Measurements from ENCODE around the gene DALRD3. TPM values are rescaled to one million over a fixed set of nuclear protein-coding genes. Genes with fewer than 3 reads are reported as not detected.

Gene DALRD3
- total and polyA plus RNA-seq, 4 donors: 24.3 to 39.5 (median 33.3) TPM

GRCh38 chr3:49026536-49026935 is 8.2 kb upstream of the DALRD3 start:
- DNase-seq: no peak
- 96 to 100% methylated on average over 3 of the region's 3 CpGs for WGBS, 2 donors

DNA sequence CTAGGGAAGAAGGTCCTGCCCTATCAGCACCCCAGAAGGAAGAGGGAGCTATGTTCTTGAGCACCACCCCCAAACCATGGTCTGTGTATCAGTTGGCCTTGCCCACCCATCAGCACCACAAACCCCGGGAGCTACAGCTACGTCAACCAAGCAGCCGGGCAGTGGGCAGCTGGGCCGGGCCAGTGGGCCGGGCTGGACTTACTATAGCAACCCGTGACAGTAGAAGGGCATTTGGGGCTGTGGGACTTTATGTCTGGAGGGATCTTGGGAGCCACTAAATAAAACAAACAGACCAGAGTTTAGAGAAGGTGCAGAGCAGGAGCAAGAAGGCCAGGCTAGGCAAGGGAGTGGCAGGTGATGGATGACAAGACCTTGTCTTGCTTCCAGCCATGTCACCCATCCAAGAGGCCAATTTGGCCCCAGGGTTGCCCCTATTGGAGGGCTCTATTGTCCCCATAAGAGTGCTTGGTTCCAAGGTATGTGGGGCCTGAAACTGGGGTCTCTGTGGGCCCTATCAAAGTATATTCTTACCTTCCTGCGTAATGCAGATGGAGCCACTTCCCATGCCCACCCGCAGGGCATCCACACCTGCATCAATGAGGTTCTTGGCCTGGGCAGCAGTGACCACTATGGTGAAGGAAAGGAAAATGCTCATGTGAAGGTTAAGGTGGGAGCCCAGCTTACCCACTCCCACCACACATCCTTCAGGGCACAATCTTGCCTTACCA is 7.6 kb upstream of the DALRD3 start:
- Histone ChIP-seq H3K4me3 (no peak overlapping the region), H3K36me3 (ENCODE audit: control insufficient read depth in 4 of 4, insufficient read depth in 4 of 4, low read length in 4 of 4) (peaks cover 7 to 44% (median 34%) of the 10 kb centered on the region in 4 donors), H3K27me3 (ENCODE audit: control insufficient read depth in 3 of 3, insufficient read depth in 3 of 3, low read length in 2 of 3) (no peaks in the 10 kb centered on the region), H3K9ac (ENCODE audit: insufficient read depth in 1 of 2, low read length in 2 of 2) (no peak overlapping the region), H3K27ac (ENCODE audit: low read depth in 1 of 2, low read length in 1 of 2) (no peak overlapping the region), H3K4me1 (ENCODE audit: control insufficient read depth in 5 of 5, insufficient read depth in 5 of 5, low read length in 5 of 5) (peaks cover 5 to 28% (median 7%) of the 10 kb centered on the region in 5 donors), H3K9me3 (ENCODE audit: control insufficient read depth in 4 of 4, insufficient read depth in 3 of 4, low read length in 3 of 4) (no peaks in the 10 kb centered on the region)
- ATAC-seq (ENCODE audit: insufficient read depth, low FRiP score): no peak
- TF ChIP-seq, protein P1, sequence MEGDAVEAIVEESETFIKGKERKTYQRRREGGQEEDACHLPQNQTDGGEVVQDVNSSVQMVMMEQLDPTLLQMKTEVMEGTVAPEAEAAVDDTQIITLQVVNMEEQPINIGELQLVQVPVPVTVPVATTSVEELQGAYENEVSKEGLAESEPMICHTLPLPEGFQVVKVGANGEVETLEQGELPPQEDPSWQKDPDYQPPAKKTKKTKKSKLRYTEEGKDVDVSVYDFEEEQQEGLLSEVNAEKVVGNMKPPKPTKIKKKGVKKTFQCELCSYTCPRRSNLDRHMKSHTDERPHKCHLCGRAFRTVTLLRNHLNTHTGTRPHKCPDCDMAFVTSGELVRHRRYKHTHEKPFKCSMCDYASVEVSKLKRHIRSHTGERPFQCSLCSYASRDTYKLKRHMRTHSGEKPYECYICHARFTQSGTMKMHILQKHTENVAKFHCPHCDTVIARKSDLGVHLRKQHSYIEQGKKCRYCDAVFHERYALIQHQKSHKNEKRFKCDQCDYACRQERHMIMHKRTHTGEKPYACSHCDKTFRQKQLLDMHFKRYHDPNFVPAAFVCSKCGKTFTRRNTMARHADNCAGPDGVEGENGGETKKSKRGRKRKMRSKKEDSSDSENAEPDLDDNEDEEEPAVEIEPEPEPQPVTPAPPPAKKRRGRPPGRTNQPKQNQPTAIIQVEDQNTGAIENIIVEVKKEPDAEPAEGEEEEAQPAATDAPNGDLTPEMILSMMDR (IDR thresholded peaks at IDR 0.05; ENCODE audit: control extremely low read depth, extremely low read depth): no peak
- no peak for DNase-seq
- 92 to 93% methylated on average over 8 of the region's 8 CpGs for WGBS, 2 donors

More at GRCh38 chr3:49026536-49026935, 8.2 kb upstream of the DALRD3 start:
- no peak overlapping the region for H3K4me3 ChIP-seq
- no peak overlapping the region for H3K9ac ChIP-seq (ENCODE audit: insufficient read depth in 1 of 2, low read length in 2 of 2)
- no peaks in the 10 kb centered on the region for H3K9me3 ChIP-seq (ENCODE audit: control insufficient read depth in 4 of 4, insufficient read depth in 3 of 4, low read length in 3 of 4)
- no peaks in the 10 kb centered on the region for H3K27me3 ChIP-seq (ENCODE audit: control insufficient read depth in 3 of 3, insufficient read depth in 3 of 3, low read length in 2 of 3)
- H3K36me3 ChIP-seq (ENCODE audit: control insufficient read depth in 4 of 4, insufficient read depth in 4 of 4, low read length in 4 of 4): peaks cover 7 to 48% (median 37%) of the 10 kb centered on the region in 4 donors
- no peak for ATAC-seq (ENCODE audit: insufficient read depth, low FRiP score)
- H3K27ac ChIP-seq (ENCODE audit: low read depth in 1 of 2, low read length in 1 of 2): no peak overlapping the region
- TF ChIP-seq, protein P1 (IDR thresholded peaks at IDR 0.05; ENCODE audit: control extremely low read depth, extremely low read depth): no peak
- peaks cover 5 to 28% (median 7%) of the 10 kb centered on the region in 5 donors for H3K4me1 ChIP-seq (ENCODE audit: control insufficient read depth in 5 of 5, insufficient read depth in 5 of 5, low read length in 5 of 5)

DNA sequence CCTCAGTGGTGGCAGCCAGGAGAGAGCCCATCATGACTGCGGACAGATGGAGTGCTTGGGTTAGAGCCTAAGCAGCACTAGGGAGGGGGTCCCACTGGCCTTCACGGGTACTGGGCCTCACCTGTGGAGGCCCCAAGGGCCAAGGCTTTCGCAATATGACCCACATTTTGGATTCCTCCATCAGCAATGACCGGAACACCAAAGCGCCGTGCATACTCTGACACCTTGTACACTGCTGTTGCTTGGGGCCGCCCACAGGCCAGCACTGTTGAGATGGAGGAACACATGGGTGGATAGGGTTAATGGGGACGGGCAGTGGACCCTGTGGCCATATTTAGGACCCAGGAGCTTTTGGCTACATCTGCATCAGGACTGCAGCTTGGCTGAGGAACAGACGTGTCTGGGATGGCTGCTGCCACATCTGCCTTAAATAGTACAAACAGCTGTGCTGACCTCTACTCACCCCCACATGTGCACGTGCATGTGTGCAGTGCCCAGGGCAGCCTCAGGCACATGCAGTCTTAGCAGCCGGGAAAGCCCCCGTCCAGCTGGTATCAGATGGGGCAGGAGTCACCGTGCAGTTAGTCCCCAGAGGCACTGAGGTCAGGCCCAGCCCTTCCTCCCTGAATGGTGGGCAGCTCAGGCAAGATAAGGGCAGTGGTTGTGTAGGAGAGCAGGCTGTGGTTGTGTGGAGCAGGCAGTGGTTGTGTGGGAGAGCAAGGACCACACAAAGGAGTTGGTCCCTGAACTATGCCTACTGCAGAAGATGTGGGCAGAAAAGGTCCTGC is 6.8 kb upstream of the DALRD3 start:
- Histone ChIP-seq H3K9me3 (ENCODE audit: control insufficient read depth in 4 of 4, insufficient read depth in 3 of 4, low read length in 3 of 4) (no peaks in the 10 kb centered on the region), H3K27me3 (ENCODE audit: control insufficient read depth in 3 of 3, insufficient read depth in 3 of 3, low read length in 2 of 3) (no peaks in the 10 kb centered on the region), H3K4me3 (no peak overlapping the region), H3K9ac (ENCODE audit: insufficient read depth in 1 of 2, low read length in 2 of 2) (no peak overlapping the region), H3K4me1 (ENCODE audit: control insufficient read depth in 5 of 5, insufficient read depth in 5 of 5, low read length in 5 of 5) (peaks cover 7 to 33% (median 10%) of the 10 kb centered on the region in 5 donors), H3K36me3 (ENCODE audit: control insufficient read depth in 4 of 4, insufficient read depth in 4 of 4, low read length in 4 of 4) (peaks cover 7 to 39% (median 32%) of the 10 kb centered on the region in 4 donors), H3K27ac (ENCODE audit: low read depth in 1 of 2, low read length in 1 of 2) (no peak overlapping the region)
- ATAC-seq (ENCODE audit: insufficient read depth, low FRiP score): no peak
- WGBS, 2 donors: 81 to 84% methylated on average over 13 of the region's 13 CpGs
- TF ChIP-seq, protein P1 (IDR thresholded peaks at IDR 0.05; ENCODE audit: control extremely low read depth, extremely low read depth): no peak
- DNase-seq: no peak
